SK-N-SH treated with all-trans-retinoic acid at 6 μM for 48 hours (cell line): ENCODE measurements around the gene DAPL1.

Source experiments
- ATAC-seq: fragments of 200-7000 bp; cut with Tn5 transposase; 3 replicates; pipeline ENCODE4 v1.9.1; 2020; ENCODE audit warnings: mild to moderate bottlenecking, moderate library complexity
- ARNTL ChIP-seq: fragments of 450-650 bp; formaldehyde crosslinking; IDR thresholded peaks from 2 replicates; pipeline ENCODE4 v1.5.0; 2020; ENCODE audit warnings: low read depth, mild to moderate bottlenecking, moderate library complexity, borderline replicate concordance
- BACH2 ChIP-seq: fragments of 250-450 bp; sonication (Bioruptor Pico); IDR thresholded peaks from 2 replicates; pipeline ENCODE4 v1.9.0; 2021; ENCODE audit warnings: mild to moderate bottlenecking, borderline replicate concordance
- CSDC2 ChIP-seq: fragments of 250-450 bp; sonication (Bioruptor Pico); IDR thresholded peaks from 2 replicates; pipeline ENCODE4 v1.5.0; 2020; ENCODE audit warnings: mild to moderate bottlenecking, moderate library complexity
- ESRRG ChIP-seq: fragments of 250-450 bp; sonication (Bioruptor Pico); IDR thresholded peaks from 2 replicates; pipeline ENCODE4 v1.6.1; 2021; ENCODE audit warnings: mild to moderate bottlenecking
- GLIS3 ChIP-seq: fragments of 250-450 bp; sonication (Bioruptor Pico); IDR thresholded peaks from 2 replicates; pipeline ENCODE4 v1.5.0; 2020; ENCODE audit warnings: mild to moderate bottlenecking, moderate library complexity
- OSR1 ChIP-seq: fragments of 250-450 bp; sonication (Bioruptor Pico); IDR thresholded peaks from 2 replicates; pipeline ENCODE4 v1.8.0; 2022; ENCODE audit warnings: moderate library complexity, mild to moderate bottlenecking, inconsistent platforms
- PPARA ChIP-seq: fragments of 250-450 bp; sonication (Bioruptor Pico); IDR thresholded peaks from 2 replicates; pipeline ENCODE4 v1.5.0; 2020; ENCODE audit warnings: mild to moderate bottlenecking, borderline replicate concordance
- RARB ChIP-seq: fragments of 250-450 bp; sonication (Bioruptor Pico); IDR thresholded peaks from 2 replicates; pipeline ENCODE4 v1.8.0; 2021; ENCODE audit warnings: mild to moderate bottlenecking, moderate library complexity
- SNAI2 ChIP-seq: fragments of 250-450 bp; sonication (Bioruptor Pico); IDR thresholded peaks from 2 replicates; pipeline ENCODE4 v1.5.0; 2020; ENCODE audit warnings: mild to moderate bottlenecking, moderate library complexity
- TCF4 ChIP-seq: fragments of 250-450 bp; sonication (Bioruptor Pico); IDR thresholded peaks from 2 replicates; pipeline ENCODE4 v1.8.0; 2021; ENCODE audit warnings: mild to moderate bottlenecking, moderate library complexity, borderline replicate concordance
- TOX ChIP-seq: fragments of 250-450 bp; sonication (Bioruptor Pico); IDR thresholded peaks from 2 replicates; pipeline ENCODE4 v1.8.0; 2021; ENCODE audit warnings: mild to moderate bottlenecking, moderate library complexity, borderline replicate concordance
- ZC3H10 ChIP-seq: fragments of 250-450 bp; sonication (Bioruptor Pico); IDR thresholded peaks from 2 replicates; pipeline ENCODE4 v1.5.1; 2021; ENCODE audit warnings: mild to moderate bottlenecking, moderate library complexity
- ZFP3 ChIP-seq: fragments of 250-450 bp; sonication (Bioruptor Pico); IDR thresholded peaks from 2 replicates; pipeline ENCODE4 v1.5.0; 2020; ENCODE audit warnings: mild to moderate bottlenecking, moderate library complexity
- ZFP30 ChIP-seq: fragments of 450-650 bp; formaldehyde crosslinking; IDR thresholded peaks from 2 replicates; pipeline ENCODE4 v1.5.0; 2022; ENCODE audit warnings: mild to moderate bottlenecking, moderate library complexity
- ZNF565 ChIP-seq: fragments of 450-650 bp; formaldehyde crosslinking; conservative IDR thresholded peaks from 2 replicates; pipeline ENCODE4 v1.5.0; 2020; ENCODE audit warnings: low read depth, mild to moderate bottlenecking, moderate library complexity
- ZNF70 ChIP-seq: fragments of 450-650 bp; formaldehyde crosslinking; IDR thresholded peaks from 2 replicates; pipeline ENCODE4 v1.5.0; 2020; ENCODE audit warnings: mild to moderate bottlenecking, moderate library complexity
- ZNF8 ChIP-seq: fragments of 450-650 bp; formaldehyde crosslinking; IDR thresholded peaks from 2 replicates; pipeline ENCODE4 v1.5.0; 2020; ENCODE audit warnings: mild to moderate bottlenecking, moderate library complexity
- TF ChIP-seq, protein P1 (sequence below): fragments of 250-450 bp; sonication (Bioruptor Pico); IDR thresholded peaks from 2 replicates; pipeline ENCODE4 v1.5.1; 2020; ENCODE audit warnings: low read depth, mild to moderate bottlenecking, moderate library complexity
- TF ChIP-seq, protein P2 (sequence below): fragments of 250-450 bp; sonication (Bioruptor Pico); IDR thresholded peaks from 2 replicates; pipeline ENCODE4 v1.5.1; 2021; ENCODE audit warnings: mild to moderate bottlenecking, moderate library complexity
- TF ChIP-seq, protein P3 (sequence below): fragments of 250-450 bp; sonication (Bioruptor Pico); IDR thresholded peaks from 2 replicates; pipeline ENCODE4 v1.5.0; 2020; ENCODE audit warnings: mild to moderate bottlenecking, moderate library complexity
- TF ChIP-seq, protein P4 (sequence below): fragments of 250-450 bp; sonication (Bioruptor Pico); IDR thresholded peaks from 2 replicates; pipeline ENCODE4 v1.8.0; 2020; ENCODE audit warnings: mild to moderate bottlenecking, moderate library complexity, borderline replicate concordance
- TF ChIP-seq, protein P5 (sequence below): fragments of 250-450 bp; sonication (Bioruptor Pico); IDR thresholded peaks from 2 replicates; pipeline ENCODE4 v1.8.0; 2021; ENCODE audit warnings: low read depth, mild to moderate bottlenecking, moderate library complexity, borderline replicate concordance

DAPL1 gene

DNA sequence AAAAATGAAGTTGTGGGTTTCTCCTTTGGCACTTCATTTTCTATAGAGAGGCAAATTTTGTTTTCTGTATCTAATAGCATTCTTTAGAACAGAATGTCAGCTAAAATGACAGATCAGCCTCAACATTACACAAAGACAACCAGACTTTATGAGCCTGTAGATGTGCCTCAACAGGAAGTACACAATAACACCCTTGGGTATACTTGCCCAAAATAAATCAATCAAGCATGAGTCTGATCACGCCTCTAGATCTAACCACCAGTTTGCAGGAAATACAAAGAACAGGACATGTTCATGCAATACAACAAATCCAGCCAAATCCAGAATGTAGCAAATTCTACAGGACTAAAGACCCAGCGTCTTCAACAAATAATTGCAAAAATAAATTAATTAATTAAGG is 11.2 kb upstream of the DAPL1 start:
- ATAC-seq: no peak
- TF ChIP-seq, protein P1, sequence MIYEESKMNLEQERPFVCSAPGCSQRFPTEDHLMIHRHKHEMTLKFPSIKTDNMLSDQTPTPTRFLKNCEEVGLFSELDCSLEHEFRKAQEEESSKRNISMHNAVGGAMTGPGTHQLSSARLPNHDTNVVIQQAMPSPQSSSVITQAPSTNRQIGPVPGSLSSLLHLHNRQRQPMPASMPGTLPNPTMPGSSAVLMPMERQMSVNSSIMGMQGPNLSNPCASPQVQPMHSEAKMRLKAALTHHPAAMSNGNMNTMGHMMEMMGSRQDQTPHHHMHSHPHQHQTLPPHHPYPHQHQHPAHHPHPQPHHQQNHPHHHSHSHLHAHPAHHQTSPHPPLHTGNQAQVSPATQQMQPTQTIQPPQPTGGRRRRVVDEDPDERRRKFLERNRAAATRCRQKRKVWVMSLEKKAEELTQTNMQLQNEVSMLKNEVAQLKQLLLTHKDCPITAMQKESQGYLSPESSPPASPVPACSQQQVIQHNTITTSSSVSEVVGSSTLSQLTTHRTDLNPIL (CRISPR knock-in tag): no peak
- TF ChIP-seq BACH2 (CRISPR knock-in tag) (no peak), PPARA (no peak), ESRRG (CRISPR knock-in tag) (no peak), GLIS3 (CRISPR knock-in tag) (no peak), ZFP30 (CRISPR knock-in tag) (no peak), ZNF8 (no peak), ZNF70 (CRISPR knock-in tag) (no peak), ARNTL (CRISPR knock-in tag) (no peak), ZNF565 (no peak), ZFP3 (CRISPR knock-in tag) (no peak), CSDC2 (no peak), TCF4 (CRISPR knock-in tag) (no peak), TOX (no peak), OSR1 (CRISPR knock-in tag) (no peak)
- TF ChIP-seq, protein P2, sequence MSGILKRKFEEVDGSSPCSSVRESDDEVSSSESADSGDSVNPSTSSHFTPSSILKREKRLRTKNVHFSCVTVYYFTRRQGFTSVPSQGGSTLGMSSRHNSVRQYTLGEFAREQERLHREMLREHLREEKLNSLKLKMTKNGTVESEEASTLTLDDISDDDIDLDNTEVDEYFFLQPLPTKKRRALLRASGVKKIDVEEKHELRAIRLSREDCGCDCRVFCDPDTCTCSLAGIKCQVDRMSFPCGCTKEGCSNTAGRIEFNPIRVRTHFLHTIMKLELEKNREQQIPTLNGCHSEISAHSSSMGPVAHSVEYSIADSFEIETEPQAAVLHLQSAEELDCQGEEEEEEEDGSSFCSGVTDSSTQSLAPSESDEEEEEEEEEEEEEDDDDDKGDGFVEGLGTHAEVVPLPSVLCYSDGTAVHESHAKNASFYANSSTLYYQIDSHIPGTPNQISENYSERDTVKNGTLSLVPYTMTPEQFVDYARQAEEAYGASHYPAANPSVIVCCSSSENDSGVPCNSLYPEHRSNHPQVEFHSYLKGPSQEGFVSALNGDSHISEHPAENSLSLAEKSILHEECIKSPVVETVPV (CRISPR knock-in tag): no peak
- TF ChIP-seq, protein P3, sequence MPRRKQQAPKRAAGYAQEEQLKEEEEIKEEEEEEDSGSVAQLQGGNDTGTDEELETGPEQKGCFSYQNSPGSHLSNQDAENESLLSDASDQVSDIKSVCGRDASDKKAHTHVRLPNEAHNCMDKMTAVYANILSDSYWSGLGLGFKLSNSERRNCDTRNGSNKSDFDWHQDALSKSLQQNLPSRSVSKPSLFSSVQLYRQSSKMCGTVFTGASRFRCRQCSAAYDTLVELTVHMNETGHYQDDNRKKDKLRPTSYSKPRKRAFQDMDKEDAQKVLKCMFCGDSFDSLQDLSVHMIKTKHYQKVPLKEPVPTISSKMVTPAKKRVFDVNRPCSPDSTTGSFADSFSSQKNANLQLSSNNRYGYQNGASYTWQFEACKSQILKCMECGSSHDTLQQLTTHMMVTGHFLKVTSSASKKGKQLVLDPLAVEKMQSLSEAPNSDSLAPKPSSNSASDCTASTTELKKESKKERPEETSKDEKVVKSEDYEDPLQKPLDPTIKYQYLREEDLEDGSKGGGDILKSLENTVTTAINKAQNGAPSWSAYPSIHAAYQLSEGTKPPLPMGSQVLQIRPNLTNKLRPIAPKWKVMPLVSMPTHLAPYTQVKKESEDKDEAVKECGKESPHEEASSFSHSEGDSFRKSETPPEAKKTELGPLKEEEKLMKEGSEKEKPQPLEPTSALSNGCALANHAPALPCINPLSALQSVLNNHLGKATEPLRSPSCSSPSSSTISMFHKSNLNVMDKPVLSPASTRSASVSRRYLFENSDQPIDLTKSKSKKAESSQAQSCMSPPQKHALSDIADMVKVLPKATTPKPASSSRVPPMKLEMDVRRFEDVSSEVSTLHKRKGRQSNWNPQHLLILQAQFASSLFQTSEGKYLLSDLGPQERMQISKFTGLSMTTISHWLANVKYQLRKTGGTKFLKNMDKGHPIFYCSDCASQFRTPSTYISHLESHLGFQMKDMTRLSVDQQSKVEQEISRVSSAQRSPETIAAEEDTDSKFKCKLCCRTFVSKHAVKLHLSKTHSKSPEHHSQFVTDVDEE (CRISPR knock-in tag): no peak
- TF ChIP-seq, protein P4, sequence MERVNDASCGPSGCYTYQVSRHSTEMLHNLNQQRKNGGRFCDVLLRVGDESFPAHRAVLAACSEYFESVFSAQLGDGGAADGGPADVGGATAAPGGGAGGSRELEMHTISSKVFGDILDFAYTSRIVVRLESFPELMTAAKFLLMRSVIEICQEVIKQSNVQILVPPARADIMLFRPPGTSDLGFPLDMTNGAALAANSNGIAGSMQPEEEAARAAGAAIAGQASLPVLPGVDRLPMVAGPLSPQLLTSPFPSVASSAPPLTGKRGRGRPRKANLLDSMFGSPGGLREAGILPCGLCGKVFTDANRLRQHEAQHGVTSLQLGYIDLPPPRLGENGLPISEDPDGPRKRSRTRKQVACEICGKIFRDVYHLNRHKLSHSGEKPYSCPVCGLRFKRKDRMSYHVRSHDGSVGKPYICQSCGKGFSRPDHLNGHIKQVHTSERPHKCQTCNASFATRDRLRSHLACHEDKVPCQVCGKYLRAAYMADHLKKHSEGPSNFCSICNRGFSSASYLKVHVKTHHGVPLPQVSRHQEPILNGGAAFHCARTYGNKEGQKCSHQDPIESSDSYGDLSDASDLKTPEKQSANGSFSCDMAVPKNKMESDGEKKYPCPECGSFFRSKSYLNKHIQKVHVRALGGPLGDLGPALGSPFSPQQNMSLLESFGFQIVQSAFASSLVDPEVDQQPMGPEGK: no peak

DNA sequence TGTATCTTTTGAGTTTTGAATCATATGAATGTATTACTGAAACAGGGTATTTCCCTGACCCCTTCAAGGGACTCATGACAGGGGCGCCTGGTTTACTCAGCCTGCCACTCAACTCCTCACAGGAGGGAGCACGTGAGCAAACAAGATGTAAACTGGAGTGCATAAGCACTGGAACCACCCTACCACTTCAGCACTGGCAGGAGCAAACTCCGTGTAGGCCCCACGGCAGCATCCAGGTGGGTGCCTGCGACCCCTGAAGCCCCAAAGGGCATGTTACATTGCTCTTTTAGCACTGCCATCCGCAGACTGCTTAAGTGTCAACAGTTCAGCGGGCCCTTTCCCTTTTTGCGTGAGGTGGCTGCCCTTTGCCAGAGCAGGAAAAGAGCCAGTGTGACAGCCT is 8.2 kb upstream of the DAPL1 start:
- no peak for TF ChIP-seq OSR1 (CRISPR knock-in tag)
- TF ChIP-seq ZNF8: no peak
- no peak for TF ChIP-seq SNAI2 (CRISPR knock-in tag)
- TF ChIP-seq ZC3H10: no peak
- no peak for TF ChIP-seq BACH2 (CRISPR knock-in tag)
- TF ChIP-seq, protein P4: no peak
- no peak for TF ChIP-seq PPARA
- no peak for TF ChIP-seq ZNF70 (CRISPR knock-in tag)
- TF ChIP-seq, protein P1 (CRISPR knock-in tag): no peak
- no peak for TF ChIP-seq ZFP3 (CRISPR knock-in tag)
- TF ChIP-seq, protein P5, sequence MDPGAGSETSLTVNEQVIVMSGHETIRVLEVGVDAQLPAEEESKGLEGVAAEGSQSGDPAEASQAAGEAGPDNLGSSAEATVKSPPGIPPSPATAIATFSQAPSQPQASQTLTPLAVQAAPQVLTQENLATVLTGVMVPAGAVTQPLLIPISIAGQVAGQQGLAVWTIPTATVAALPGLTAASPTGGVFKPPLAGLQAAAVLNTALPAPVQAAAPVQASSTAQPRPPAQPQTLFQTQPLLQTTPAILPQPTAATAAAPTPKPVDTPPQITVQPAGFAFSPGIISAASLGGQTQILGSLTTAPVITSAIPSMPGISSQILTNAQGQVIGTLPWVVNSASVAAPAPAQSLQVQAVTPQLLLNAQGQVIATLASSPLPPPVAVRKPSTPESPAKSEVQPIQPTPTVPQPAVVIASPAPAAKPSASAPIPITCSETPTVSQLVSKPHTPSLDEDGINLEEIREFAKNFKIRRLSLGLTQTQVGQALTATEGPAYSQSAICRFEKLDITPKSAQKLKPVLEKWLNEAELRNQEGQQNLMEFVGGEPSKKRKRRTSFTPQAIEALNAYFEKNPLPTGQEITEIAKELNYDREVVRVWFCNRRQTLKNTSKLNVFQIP (CRISPR knock-in tag): no peak
- no peak for TF ChIP-seq GLIS3 (CRISPR knock-in tag)
- no peak for TF ChIP-seq CSDC2
- TF ChIP-seq ESRRG (CRISPR knock-in tag): no peak
- TF ChIP-seq RARB (CRISPR knock-in tag): no peak
- TF ChIP-seq, protein P2 (CRISPR knock-in tag): no peak
- ATAC-seq: no peak
